NCI-H2227 (cell line): ENCODE results near the gene SLC43A1.

ENCODE experiments used
- DNase-seq: peaks from one replicate; lab custom pipeline; 2025; ENCODE audit not compliant: unreplicated experiment; lab: John Stamatoyannopoulos, UW

SLC43A1 gene

DNA sequence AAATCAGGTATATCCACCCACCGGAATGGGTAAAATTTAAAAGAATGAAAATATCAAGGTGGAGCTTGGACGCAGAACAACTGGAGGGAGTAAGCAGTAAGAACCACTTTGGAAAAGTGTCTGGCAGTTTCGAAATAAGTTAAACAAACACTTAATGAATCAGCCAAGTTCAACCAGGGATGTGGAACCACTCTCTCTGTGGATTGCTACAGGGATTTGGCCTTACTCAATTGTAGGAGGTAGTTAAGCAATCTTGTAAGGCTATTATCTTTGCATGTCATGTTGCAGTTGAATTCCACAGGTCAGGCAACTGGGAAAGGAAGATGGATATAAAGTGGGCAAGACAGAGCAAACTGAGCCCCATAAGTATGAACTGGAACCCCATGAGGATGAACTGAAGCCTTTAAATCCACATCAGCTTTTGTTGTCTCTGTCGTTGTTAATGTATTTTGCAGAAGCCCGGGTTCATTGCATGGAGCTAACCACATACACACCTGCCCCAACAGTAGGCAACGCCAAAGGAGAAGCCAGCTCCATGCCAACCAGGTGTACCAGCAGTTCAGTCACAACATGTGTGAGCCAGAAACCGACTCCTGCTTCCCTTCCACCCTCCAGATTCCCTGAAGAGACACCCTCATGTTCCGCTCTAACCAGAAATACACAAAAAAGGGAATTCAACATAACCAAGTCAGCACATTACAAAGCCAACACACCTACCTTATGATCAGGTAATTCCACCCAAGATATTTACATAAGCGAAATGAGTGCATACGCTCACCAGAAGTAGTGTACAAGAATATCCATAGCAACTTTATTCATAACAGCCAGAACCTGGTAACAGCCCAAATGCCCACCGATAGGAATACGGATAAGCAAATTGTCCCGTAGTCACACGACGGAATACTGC, 80.6 kb downstream of the SLC43A1 start:
- DNase-seq: no peak
